Measurements from ENCODE around the gene SPON2. TPM values are rescaled to one million over a fixed set of nuclear protein-coding genes. Genes with fewer than 3 reads are reported as not detected.

The SPON2 gene
- total RNA-seq, 1 donor from 2014 or later, result 149 TPM

- Mint-ChIP-seq H3K4me3 (ENCODE audit: unreplicated experiment) (peak overlapping the region; percentile 55), H3K36me3 (ENCODE audit: unreplicated experiment) (peaks cover 5% of the 10 kb centered on the region), H3K27me3 (ENCODE audit: unreplicated experiment) (peaks cover 2% of the 10 kb centered on the region), H3K9me3 (ENCODE audit: unreplicated experiment) (no peaks in the 10 kb centered on the region), H3K27ac (ENCODE audit: unreplicated experiment) (peak overlapping the region; percentile 93), H3K4me1 (ENCODE audit: unreplicated experiment) (peaks cover 47% of the 10 kb centered on the region)
- TF ChIP-seq, protein P1, sequence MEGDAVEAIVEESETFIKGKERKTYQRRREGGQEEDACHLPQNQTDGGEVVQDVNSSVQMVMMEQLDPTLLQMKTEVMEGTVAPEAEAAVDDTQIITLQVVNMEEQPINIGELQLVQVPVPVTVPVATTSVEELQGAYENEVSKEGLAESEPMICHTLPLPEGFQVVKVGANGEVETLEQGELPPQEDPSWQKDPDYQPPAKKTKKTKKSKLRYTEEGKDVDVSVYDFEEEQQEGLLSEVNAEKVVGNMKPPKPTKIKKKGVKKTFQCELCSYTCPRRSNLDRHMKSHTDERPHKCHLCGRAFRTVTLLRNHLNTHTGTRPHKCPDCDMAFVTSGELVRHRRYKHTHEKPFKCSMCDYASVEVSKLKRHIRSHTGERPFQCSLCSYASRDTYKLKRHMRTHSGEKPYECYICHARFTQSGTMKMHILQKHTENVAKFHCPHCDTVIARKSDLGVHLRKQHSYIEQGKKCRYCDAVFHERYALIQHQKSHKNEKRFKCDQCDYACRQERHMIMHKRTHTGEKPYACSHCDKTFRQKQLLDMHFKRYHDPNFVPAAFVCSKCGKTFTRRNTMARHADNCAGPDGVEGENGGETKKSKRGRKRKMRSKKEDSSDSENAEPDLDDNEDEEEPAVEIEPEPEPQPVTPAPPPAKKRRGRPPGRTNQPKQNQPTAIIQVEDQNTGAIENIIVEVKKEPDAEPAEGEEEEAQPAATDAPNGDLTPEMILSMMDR (IDR thresholded peaks at IDR 0.05), result no peak
- peak; percentile 83 for DNase-seq (ENCODE audit: extremely low spot score, unreplicated experiment)
Observed at GRCh38 chr4:1172971-1173757, 781 bp upstream of the SPON2 start.

DNA sequence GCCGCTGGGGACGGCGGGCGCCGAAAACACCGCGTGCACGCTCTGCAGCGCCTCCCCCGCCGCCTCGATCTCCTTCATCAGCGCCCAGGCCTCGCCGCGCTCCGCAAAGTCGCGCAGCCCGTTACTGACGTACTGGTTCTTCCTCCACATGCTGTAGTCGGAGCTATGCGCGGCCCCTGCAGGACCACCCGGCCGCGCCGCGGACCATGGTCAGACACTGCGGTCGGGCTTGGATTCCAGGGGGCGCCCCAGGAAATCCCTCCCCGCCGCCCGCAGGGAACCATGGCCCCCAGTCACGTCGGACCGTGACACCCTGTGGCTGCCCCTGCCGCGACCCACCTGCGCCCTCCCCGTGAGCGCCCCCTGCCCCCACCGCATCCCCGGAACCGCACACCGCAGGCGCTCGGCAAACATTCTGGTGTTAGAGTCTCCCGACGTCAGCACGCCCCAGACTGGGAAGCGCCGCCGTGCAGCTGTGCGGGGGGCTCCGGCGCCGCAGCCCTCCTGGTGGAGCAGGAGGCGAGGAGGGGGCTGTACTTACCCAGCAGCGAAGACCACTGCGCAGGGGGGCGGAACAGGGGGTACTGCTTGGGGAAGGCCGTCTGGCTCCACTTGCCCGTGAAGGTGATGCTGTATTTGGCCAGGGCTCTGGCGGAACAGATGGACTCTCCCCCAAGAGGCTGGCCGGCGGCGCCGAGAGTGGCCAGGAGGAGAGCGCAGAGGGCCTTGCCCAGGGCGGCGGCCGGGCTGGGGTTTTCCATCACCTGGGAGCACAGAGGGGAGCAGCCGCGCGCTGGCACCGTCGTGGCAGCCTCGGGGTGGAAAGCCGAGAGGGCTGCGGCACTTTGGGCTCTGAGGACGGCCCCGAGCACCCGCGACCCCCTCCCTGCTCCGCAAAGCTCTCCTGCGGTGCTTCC is 814 bp downstream of the SPON2 start:
- TF ChIP-seq, protein P1 (IDR thresholded peaks at IDR 0.05), result peak; percentile 11
- no peaks in the 10 kb centered on the region for H3K9me3 Mint-ChIP-seq (ENCODE audit: unreplicated experiment)
- H3K36me3 Mint-ChIP-seq (ENCODE audit: unreplicated experiment), result peaks cover 5% of the 10 kb centered on the region
- H3K27me3 Mint-ChIP-seq (ENCODE audit: unreplicated experiment), result peaks cover 2% of the 10 kb centered on the region
- no peak overlapping the region for H3K27ac Mint-ChIP-seq (ENCODE audit: unreplicated experiment)
- H3K4me3 Mint-ChIP-seq (ENCODE audit: unreplicated experiment), result peak overlapping the region; percentile 68
- peaks cover 50% of the 10 kb centered on the region for H3K4me1 Mint-ChIP-seq (ENCODE audit: unreplicated experiment)
- peak; percentile 85 for DNase-seq (ENCODE audit: extremely low spot score, unreplicated experiment)

DNA sequence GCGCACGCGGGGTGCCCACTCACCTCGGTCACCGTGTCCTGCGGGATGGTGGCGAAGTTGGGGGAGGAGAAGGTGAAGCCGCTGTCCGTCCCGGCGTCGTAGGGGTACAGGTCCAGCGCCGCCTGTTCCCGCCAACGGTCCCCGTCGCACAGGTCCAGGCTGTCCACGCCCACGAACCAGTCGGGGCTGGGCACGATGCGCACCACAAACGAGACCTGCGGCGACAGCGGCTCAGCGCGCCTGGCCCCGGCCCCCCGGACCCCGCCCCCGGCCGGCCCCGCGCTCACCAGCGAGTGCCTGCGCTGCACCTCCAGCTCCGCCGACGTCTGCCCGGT is 1.4 kb downstream of the SPON2 start:
- Mint-ChIP-seq H3K4me1 (ENCODE audit: unreplicated experiment) (peaks cover 47% of the 10 kb centered on the region), H3K27ac (ENCODE audit: unreplicated experiment) (no peak overlapping the region), H3K4me3 (ENCODE audit: unreplicated experiment) (peak overlapping the region; percentile 68), H3K9me3 (ENCODE audit: unreplicated experiment) (no peaks in the 10 kb centered on the region), H3K36me3 (ENCODE audit: unreplicated experiment) (peaks cover 5% of the 10 kb centered on the region), H3K27me3 (ENCODE audit: unreplicated experiment) (peaks cover 2% of the 10 kb centered on the region)
- TF ChIP-seq, protein P1 (IDR thresholded peaks at IDR 0.05), result no peak
- peak; percentile 83 for DNase-seq (ENCODE audit: extremely low spot score, unreplicated experiment)

DNA sequence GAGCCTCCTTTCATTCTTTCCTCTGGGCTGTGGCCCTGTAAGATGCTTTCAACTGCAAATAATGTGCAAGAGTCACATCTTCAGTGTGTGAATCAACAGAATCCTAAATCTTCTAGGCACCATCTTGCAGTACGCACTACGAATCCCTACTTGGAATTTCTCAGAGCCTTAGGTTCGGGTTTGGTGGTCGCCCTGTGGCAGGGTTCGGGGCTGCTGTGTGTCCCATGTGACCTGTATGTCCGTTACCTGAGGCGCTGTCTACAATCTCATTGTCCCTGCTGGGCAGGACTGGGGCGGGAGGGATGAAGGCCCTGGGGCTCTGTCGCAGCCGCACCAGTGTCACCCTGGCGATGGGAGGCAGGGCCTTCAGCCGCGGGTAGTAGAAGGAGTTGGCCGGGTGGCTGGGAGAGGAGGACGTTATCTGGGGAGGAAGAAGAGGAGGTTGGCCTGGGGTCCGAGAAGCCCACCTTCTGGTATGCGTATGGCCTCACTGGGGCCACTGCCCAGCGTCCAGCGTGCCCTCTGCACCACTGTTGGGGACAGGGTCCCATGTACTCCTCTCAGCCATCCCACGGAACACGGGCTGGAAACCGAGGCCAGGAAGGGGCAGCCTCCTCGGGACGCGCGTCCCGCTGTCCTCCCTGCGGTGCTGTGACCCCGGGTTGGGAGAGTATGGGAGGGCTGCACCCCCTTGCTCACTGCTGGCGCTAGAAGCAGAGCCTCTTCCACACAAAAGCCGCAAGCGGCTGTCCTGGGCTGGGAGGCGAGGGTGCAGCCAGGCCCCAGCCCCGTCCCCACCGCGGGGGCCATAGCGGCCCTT is 2.0 kb downstream of the SPON2 start:
- TF ChIP-seq, protein P1 (IDR thresholded peaks at IDR 0.05), result no peak

More for the DNA sequence above, 2.0 kb downstream of the SPON2 start:
- peak; percentile 82 for DNase-seq (ENCODE audit: extremely low spot score, unreplicated experiment)
- no peak overlapping the region for H3K27ac Mint-ChIP-seq (ENCODE audit: unreplicated experiment)
- no peaks in the 10 kb centered on the region for H3K9me3 Mint-ChIP-seq (ENCODE audit: unreplicated experiment)
- peaks cover 47% of the 10 kb centered on the region for H3K4me1 Mint-ChIP-seq (ENCODE audit: unreplicated experiment)
- peaks cover 5% of the 10 kb centered on the region for H3K36me3 Mint-ChIP-seq (ENCODE audit: unreplicated experiment)
- peak overlapping the region; percentile 29 for H3K4me3 Mint-ChIP-seq (ENCODE audit: unreplicated experiment)
- H3K27me3 Mint-ChIP-seq (ENCODE audit: unreplicated experiment), result peaks cover 2% of the 10 kb centered on the region

Measured in osteocyte (in vitro differentiated cells).